Measurements from ENCODE around the gene LRCH2. TPM values are rescaled to one million over a fixed set of nuclear protein-coding genes. Genes with fewer than 3 reads are reported as not detected.

LRCH2 gene
- total RNA-seq, 1 donor from 2014 or later = 12.5 TPM

- TF ChIP-seq CTCF (conservative IDR thresholded peaks at IDR 0.05) = no peak
- no peaks in the 10 kb centered on the region for H3K27me3 Mint-ChIP-seq
- peaks cover 10% of the 10 kb centered on the region for H3K36me3 Mint-ChIP-seq
- H3K27ac Mint-ChIP-seq = no peak overlapping the region
- no peak for DNase-seq (ENCODE audit: extremely low spot score, unreplicated experiment)
- no peak overlapping the region for H3K4me3 Mint-ChIP-seq
- H3K4me1 Mint-ChIP-seq (ENCODE audit: unreplicated experiment) = no peaks in the 10 kb centered on the region
- peaks cover 3% of the 10 kb centered on the region for H3K9me3 Mint-ChIP-seq
Measured at GRCh38 chrX:115183980-115184379, 49.9 kb downstream of the LRCH2 start.

- Mint-ChIP-seq H3K9me3 (no peaks in the 10 kb centered on the region), H3K4me3 (no peak overlapping the region), H3K27me3 (no peaks in the 10 kb centered on the region), H3K36me3 (no peaks in the 10 kb centered on the region), H3K4me1 (ENCODE audit: unreplicated experiment) (no peaks in the 10 kb centered on the region), H3K27ac (no peak overlapping the region)
- DNase-seq (ENCODE audit: extremely low spot score, unreplicated experiment) = no peak
- TF ChIP-seq CTCF (conservative IDR thresholded peaks at IDR 0.05) = no peak
Measured at GRCh38 chrX:115178473-115178872, 55.4 kb downstream of the LRCH2 start.

- Mint-ChIP-seq H3K4me3 (no peak overlapping the region), H3K4me1 (ENCODE audit: unreplicated experiment) (no peaks in the 10 kb centered on the region), H3K27ac (no peak overlapping the region), H3K27me3 (no peaks in the 10 kb centered on the region), H3K36me3 (no peaks in the 10 kb centered on the region), H3K9me3 (no peaks in the 10 kb centered on the region)
- DNase-seq (ENCODE audit: extremely low spot score, unreplicated experiment) = no peak
- TF ChIP-seq CTCF (conservative IDR thresholded peaks at IDR 0.05) = no peak
Measured at GRCh38 chrX:115177932-115178331, 56.0 kb downstream of the LRCH2 start.

- Mint-ChIP-seq H3K4me3 (no peak overlapping the region), H3K4me1 (ENCODE audit: unreplicated experiment) (no peaks in the 10 kb centered on the region), H3K9me3 (no peaks in the 10 kb centered on the region), H3K27me3 (no peaks in the 10 kb centered on the region), H3K36me3 (no peaks in the 10 kb centered on the region), H3K27ac (no peak overlapping the region)
- DNase-seq (ENCODE audit: extremely low spot score, unreplicated experiment) = no peak
- no peak for TF ChIP-seq CTCF (conservative IDR thresholded peaks at IDR 0.05)
Measured at GRCh38 chrX:115174548-115174947, 59.3 kb downstream of the LRCH2 start.

GRCh38 chrX:115173181-115173580 lies 60.7 kb downstream of the LRCH2 start:
- Mint-ChIP-seq H3K36me3 (no peaks in the 10 kb centered on the region), H3K9me3 (no peaks in the 10 kb centered on the region), H3K27ac (no peak overlapping the region), H3K27me3 (no peaks in the 10 kb centered on the region), H3K4me1 (ENCODE audit: unreplicated experiment) (no peaks in the 10 kb centered on the region), H3K4me3 (no peak overlapping the region)
- no peak for DNase-seq (ENCODE audit: extremely low spot score, unreplicated experiment)
- TF ChIP-seq CTCF (conservative IDR thresholded peaks at IDR 0.05) = no peak

- Mint-ChIP-seq H3K27me3 (no peaks in the 10 kb centered on the region), H3K4me1 (ENCODE audit: unreplicated experiment) (no peaks in the 10 kb centered on the region), H3K36me3 (peaks cover 20% of the 10 kb centered on the region), H3K9me3 (no peaks in the 10 kb centered on the region), H3K27ac (no peak overlapping the region), H3K4me3 (no peak overlapping the region)
- no peak for DNase-seq (ENCODE audit: extremely low spot score, unreplicated experiment)
- TF ChIP-seq CTCF (conservative IDR thresholded peaks at IDR 0.05) = peak; percentile 80
Measured at GRCh38 chrX:115147220-115147619, 86.7 kb downstream of the LRCH2 start.

All from type B pancreatic cell (in vitro differentiated cells).